ENCODE results near the gene UGT1A9.

UGT1A9 gene

GRCh38 chr2:233756429-233757081 lies 84.9 kb downstream of the UGT1A9 start:
- no peaks in the 10 kb centered on the region for H3K36me3 ChIP-seq
- H3K27me3 ChIP-seq: no peaks in the 10 kb centered on the region
- TF ChIP-seq Cebpa-rat (IDR thresholded peaks at IDR 0.05): no peak
- no peaks in the 10 kb centered on the region for H3K4me1 ChIP-seq
- no peaks in the 10 kb centered on the region for H4K20me1 ChIP-seq
- H3K4me3 ChIP-seq: no peak overlapping the region
- H3K9me3 ChIP-seq: peaks cover 20% of the 10 kb centered on the region
- no peak overlapping the region for H3K27ac ChIP-seq
- H3K9ac ChIP-seq: no peak overlapping the region
- H3K4me2 ChIP-seq: no peak overlapping the region

- no peak overlapping the region for H3K27ac ChIP-seq
- no peaks in the 10 kb centered on the region for H4K20me1 ChIP-seq
- no peak overlapping the region for H3K4me3 ChIP-seq
- no peak for TF ChIP-seq Cebpa-rat (IDR thresholded peaks at IDR 0.05)
- peaks cover 6% of the 10 kb centered on the region for H3K9me3 ChIP-seq
- H3K4me2 ChIP-seq: no peak overlapping the region
- no peak overlapping the region for H3K9ac ChIP-seq
- no peaks in the 10 kb centered on the region for H3K27me3 ChIP-seq
- H3K36me3 ChIP-seq: no peaks in the 10 kb centered on the region
- H3K4me1 ChIP-seq: no peaks in the 10 kb centered on the region
These were observed 86.4 kb downstream of the UGT1A9 start for GRCh38 chr2:233758141-233758540.

DNA sequence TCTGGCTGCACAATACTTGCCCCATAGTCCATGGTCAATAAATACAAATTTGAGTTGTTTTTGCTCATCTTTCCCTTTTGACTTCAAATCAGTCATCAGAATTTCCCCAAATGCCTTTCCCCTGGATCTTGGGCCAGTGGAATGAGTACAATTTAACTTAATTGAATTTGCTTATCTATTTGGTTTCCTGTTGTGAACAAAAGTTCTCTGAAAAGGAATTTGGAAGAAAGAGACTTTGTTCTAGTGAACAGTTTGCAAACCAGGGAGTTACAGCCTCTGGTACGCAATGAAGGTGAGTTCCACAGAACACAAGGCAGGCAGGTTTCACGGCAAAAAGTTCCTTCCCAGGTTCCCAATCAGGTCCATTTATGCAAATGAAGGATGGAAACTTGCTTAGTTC lies 87.2 kb downstream of the UGT1A9 start:
- no peak overlapping the region for H3K4me2 ChIP-seq
- H3K27me3 ChIP-seq: no peaks in the 10 kb centered on the region

DNA sequence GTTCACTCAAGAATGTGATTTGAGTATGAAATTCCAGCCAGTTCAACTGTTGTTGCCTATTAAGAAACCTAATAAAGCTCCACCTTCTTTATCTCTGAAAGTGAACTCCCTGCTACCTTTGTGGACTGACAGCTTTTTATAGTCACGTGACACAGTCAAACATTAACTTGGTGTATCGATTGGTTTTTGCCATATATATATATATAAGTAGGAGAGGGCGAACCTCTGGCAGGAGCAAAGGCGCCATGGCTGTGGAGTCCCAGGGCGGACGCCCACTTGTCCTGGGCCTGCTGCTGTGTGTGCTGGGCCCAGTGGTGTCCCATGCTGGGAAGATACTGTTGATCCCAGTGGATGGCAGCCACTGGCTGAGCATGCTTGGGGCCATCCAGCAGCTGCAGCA lies 88.3 kb downstream of the UGT1A9 start, which contains the start of gene UGT1A1:
Gene UGT1A1 (plus strand): TSS at position 228 of the 400 bp plus-strand sequence. CDS start 18 bp downstream, at position 246.
- Histone ChIP-seq H3K27me3 (no peaks in the 10 kb centered on the region), H3K4me3 (no peak within 1 kb of the TSS), H3K36me3 (no peaks in the 10 kb centered on the region), H3K9ac (no peak within 1 kb of the TSS), H4K20me1 (no peaks in the 10 kb centered on the region), H3K9me3 (peaks cover 2% of the 10 kb centered on the region; the same call in 1 of the 2 replicates), H3K27ac (no peak within 1 kb of the TSS), H3K4me1 (no peaks in the 10 kb centered on the region), H3K4me2 (no peak within 1 kb of the TSS)
- no peak for TF ChIP-seq Cebpa-rat (IDR thresholded peaks at IDR 0.05)

More for the DNA sequence above, 87.2 kb downstream of the UGT1A9 start:
- H3K4me3 ChIP-seq: no peak overlapping the region
- no peaks in the 10 kb centered on the region for H3K4me1 ChIP-seq
- no peaks in the 10 kb centered on the region for H3K36me3 ChIP-seq
- no peak for TF ChIP-seq Cebpa-rat (IDR thresholded peaks at IDR 0.05)
- H3K9me3 ChIP-seq: peaks cover 5% of the 10 kb centered on the region; the same call in 1 of the 2 replicates
- no peak overlapping the region for H3K27ac ChIP-seq
- no peaks in the 10 kb centered on the region for H4K20me1 ChIP-seq
- no peak overlapping the region for H3K9ac ChIP-seq

DNA sequence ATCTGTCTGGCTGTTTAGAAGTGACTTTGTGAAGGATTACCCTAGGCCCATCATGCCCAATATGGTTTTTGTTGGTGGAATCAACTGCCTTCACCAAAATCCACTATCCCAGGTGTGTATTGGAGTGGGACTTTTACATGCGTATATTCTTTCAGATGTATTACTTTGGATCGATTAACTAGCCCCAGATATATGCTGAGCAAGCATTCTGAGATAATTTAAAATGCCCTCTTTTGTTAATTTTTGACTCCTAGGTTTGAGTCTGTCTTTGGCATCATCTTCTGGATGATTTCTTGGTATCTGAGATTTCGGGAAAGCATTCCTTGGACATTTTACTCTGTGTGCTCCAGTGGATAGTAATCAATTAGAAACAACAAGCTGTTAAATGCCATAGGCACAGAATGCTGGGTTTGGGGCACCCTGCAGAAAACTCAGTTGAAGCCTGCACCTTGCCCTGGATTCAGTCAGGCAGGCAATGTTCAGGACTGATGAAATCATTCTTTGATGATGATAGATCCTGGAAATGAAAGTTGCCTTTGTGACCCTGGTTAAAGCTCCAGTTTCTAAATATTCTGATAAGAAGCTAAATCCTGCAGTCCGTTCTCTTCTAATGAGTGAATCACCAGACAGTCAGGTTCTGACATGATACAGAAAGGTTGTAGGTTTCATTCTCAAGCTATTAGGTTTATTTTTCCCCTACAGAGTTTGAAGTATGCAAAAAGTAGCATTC lies 89.5 kb downstream of the UGT1A9 start:
- no peaks in the 10 kb centered on the region for H4K20me1 ChIP-seq

DNA sequence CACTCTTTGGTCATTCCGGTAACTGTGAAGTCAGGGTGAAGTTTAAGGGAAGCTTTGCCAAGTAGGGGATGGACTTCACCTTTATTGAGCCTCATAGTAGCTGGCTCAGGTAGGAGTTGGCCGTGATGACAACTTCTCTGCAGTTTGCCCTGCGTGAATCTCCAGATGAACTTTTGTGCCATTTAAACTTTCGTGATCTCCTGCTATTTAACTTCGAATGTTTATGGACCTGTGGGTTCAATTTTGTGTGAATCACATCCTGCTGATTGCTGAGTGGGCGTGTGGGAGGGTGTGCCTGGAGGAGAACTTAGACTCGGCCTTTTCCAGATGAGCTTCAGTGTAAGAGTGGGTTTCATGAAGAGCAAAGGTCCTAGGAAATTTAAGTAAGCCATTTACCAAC lies 92.6 kb downstream of the UGT1A9 start:
- no peaks in the 10 kb centered on the region for H3K4me1 ChIP-seq
- no peak overlapping the region for H3K9ac ChIP-seq
- H3K9me3 ChIP-seq: no peaks in the 10 kb centered on the region
- no peak overlapping the region for H3K27ac ChIP-seq
- H3K27me3 ChIP-seq: no peaks in the 10 kb centered on the region
- H3K4me2 ChIP-seq: no peak overlapping the region
- no peaks in the 10 kb centered on the region for H3K36me3 ChIP-seq
- H4K20me1 ChIP-seq: no peaks in the 10 kb centered on the region
- TF ChIP-seq Cebpa-rat (IDR thresholded peaks at IDR 0.05): no peak
- no peak overlapping the region for H3K4me3 ChIP-seq

More for the DNA sequence above, 89.5 kb downstream of the UGT1A9 start:
- Histone ChIP-seq H3K4me3 (no peak overlapping the region), H3K4me1 (no peaks in the 10 kb centered on the region), H3K4me2 (no peak overlapping the region), H3K27ac (no peak overlapping the region), H3K9me3 (no peaks in the 10 kb centered on the region), H3K36me3 (no peaks in the 10 kb centered on the region), H3K9ac (no peak overlapping the region), H3K27me3 (no peaks in the 10 kb centered on the region)
- TF ChIP-seq Cebpa-rat (IDR thresholded peaks at IDR 0.05): no peak

- no peaks in the 10 kb centered on the region for H3K9me3 ChIP-seq
- no peaks in the 10 kb centered on the region for H3K4me1 ChIP-seq
- H3K27ac ChIP-seq: no peak overlapping the region
- no peak for TF ChIP-seq Cebpa-rat (IDR thresholded peaks at IDR 0.05)
- no peaks in the 10 kb centered on the region for H3K27me3 ChIP-seq
- no peak overlapping the region for H3K9ac ChIP-seq
- no peaks in the 10 kb centered on the region for H4K20me1 ChIP-seq
- H3K36me3 ChIP-seq: no peaks in the 10 kb centered on the region
- no peak overlapping the region for H3K4me2 ChIP-seq
- H3K4me3 ChIP-seq: no peak overlapping the region
These were observed 93.1 kb downstream of the UGT1A9 start for GRCh38 chr2:233764761-233765160.

- TF ChIP-seq Cebpa-rat (IDR thresholded peaks at IDR 0.05): no peak
- Histone ChIP-seq H4K20me1 (no peaks in the 10 kb centered on the region), H3K27me3 (no peaks in the 10 kb centered on the region)
These were observed 94.7 kb downstream of the UGT1A9 start for GRCh38 chr2:233766416-233766815.

DNA sequence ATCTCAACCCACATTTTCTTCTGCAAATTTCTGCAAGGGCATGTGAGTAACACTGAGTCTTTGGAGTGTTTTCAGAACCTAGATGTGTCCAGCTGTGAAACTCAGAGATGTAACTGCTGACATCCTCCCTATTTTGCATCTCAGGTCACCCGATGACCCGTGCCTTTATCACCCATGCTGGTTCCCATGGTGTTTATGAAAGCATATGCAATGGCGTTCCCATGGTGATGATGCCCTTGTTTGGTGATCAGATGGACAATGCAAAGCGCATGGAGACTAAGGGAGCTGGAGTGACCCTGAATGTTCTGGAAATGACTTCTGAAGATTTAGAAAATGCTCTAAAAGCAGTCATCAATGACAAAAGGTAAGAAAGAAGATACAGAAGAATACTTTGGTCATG lies 96.4 kb downstream of the UGT1A9 start:
- Histone ChIP-seq H3K27me3 (no peaks in the 10 kb centered on the region), H3K4me2 (no peak overlapping the region), H3K9me3 (no peaks in the 10 kb centered on the region), H3K4me3 (no peak overlapping the region), H3K9ac (no peak overlapping the region), H3K27ac (no peak overlapping the region), H3K4me1 (no peaks in the 10 kb centered on the region), H4K20me1 (no peaks in the 10 kb centered on the region), H3K36me3 (no peaks in the 10 kb centered on the region)
- no peak for TF ChIP-seq Cebpa-rat (IDR thresholded peaks at IDR 0.05)

More at GRCh38 chr2:233766416-233766815, 94.7 kb downstream of the UGT1A9 start:
- Histone ChIP-seq H3K9ac (no peak overlapping the region), H3K9me3 (no peaks in the 10 kb centered on the region), H3K27ac (no peak overlapping the region), H3K4me1 (no peaks in the 10 kb centered on the region), H3K4me2 (no peak overlapping the region), H3K4me3 (no peak overlapping the region), H3K36me3 (no peaks in the 10 kb centered on the region)

GRCh38 chr2:233769260-233769659 lies 97.6 kb downstream of the UGT1A9 start:
- Histone ChIP-seq H3K4me2 (no peak overlapping the region), H3K4me1 (no peaks in the 10 kb centered on the region), H3K27me3 (no peaks in the 10 kb centered on the region), H3K36me3 (no peaks in the 10 kb centered on the region), H3K27ac (no peak overlapping the region), H4K20me1 (no peaks in the 10 kb centered on the region), H3K9ac (no peak overlapping the region), H3K4me3 (no peak overlapping the region), H3K9me3 (no peaks in the 10 kb centered on the region)
- TF ChIP-seq Cebpa-rat (IDR thresholded peaks at IDR 0.05): no peak
